B cell (primary cell): ENCODE results near the gene CACNA1H. TPM values are rescaled to one million over a fixed set of nuclear protein-coding genes. Genes with fewer than 3 reads are reported as not detected.

Source experiments
- ATAC-seq: fragments of 200-7000 bp; cut with Tn5 transposase; one replicate; pipeline ENCODE4 v1.10.0; 2021; ENCODE audit warnings: low read depth, mild to moderate bottlenecking, moderate number of reproducible peaks, moderate library complexity
- CTCF ChIA-PET: fragments of 350-600 bp; sonication (Branson Sonifier 250); formaldehyde crosslinking; loops from one replicate; lab custom pipeline; 2021; ENCODE audit warnings: antibody characterized with exemption, inconsistent platforms; lab: Charles Lee
- POLR2A ChIA-PET: fragments of 350-600 bp; sonication (Branson Sonifier 250); formaldehyde crosslinking; loops from one replicate; lab custom pipeline; 2021; ENCODE audit warnings: antibody characterized with exemption; lab: Charles Lee
- DNase-seq: peaks from one replicate; pipeline ENCODE4 v3.0.0; 2013
- H2AFZ ChIP-seq: 2 replicates; pipeline ENCODE4 v1.6.1; 2012; ENCODE audit warnings: mild to moderate bottlenecking, low read depth, low read length; ENCODE audit not compliant: insufficient read depth, poor library complexity, severe bottlenecking
- H3K27ac ChIP-seq, 2 donors: 1 replicate in 1 of 2; 2 replicates in 1 of 2; pipeline ENCODE4 v1.5.1; 2012 to 2013; ENCODE audit warnings: low read length in 2 of 2, mild to moderate bottlenecking in 2 of 2, moderate library complexity in 1 of 2
- H3K27me3 ChIP-seq, 4 experiments: fragments of 200-600 bp in 1 of 4; sonication (generic) in 1 of 4; replicated peaks in 1 of 4; 1 replicate in 2 of 4; 2 replicates in 2 of 4; pipeline versions ENCODE4 v1.6.1 to v1.7.0; 2013 to 2016; ENCODE audit warnings: low read length in 3 of 4, mild to moderate bottlenecking in 2 of 4, mixed read lengths in 1 of 4, moderate library complexity in 1 of 4; ENCODE audit not compliant: insufficient read depth in 4 of 4, control insufficient read depth in 3 of 4; ENCODE audit errors: control extremely low read depth in 1 of 4
- H3K36me3 ChIP-seq, 2 experiments: replicated peaks in 1 of 2; 1 replicate in 1 of 2; 2 replicates in 1 of 2; pipeline versions ENCODE4 v1.6.1 to v1.7.1; 2013; ENCODE audit warnings: low read length in 1 of 2; ENCODE audit not compliant: insufficient read depth in 2 of 2, control insufficient read depth in 1 of 2; ENCODE audit errors: control extremely low read depth in 1 of 2, extremely low read depth in 1 of 2
- H3K4me1 ChIP-seq, 2 donors: fragments of 200-600 bp in 1 of 2; sonication (generic) in 1 of 2; 1 replicate in 1 of 2; 2 replicates in 1 of 2; pipeline versions ENCODE4 v1.5.1 to v1.6.1; 2013 to 2017; ENCODE audit warnings: low read length in 2 of 2; ENCODE audit not compliant: control insufficient read depth in 2 of 2, insufficient read depth in 2 of 2
- H3K4me2 ChIP-seq: replicated peaks from 2 replicates; pipeline ENCODE3; 2012; ENCODE audit warnings: mild to moderate bottlenecking, low read depth, low read length; ENCODE audit not compliant: poor library complexity, severe bottlenecking
- H3K4me3 ChIP-seq, 5 experiments: fragments of 200-600 bp in 1 of 5; sonication (generic) in 1 of 5; 1 replicate in 3 of 5; 2 replicates in 2 of 5; pipeline versions ENCODE4 v1.5.1 to v1.7.0; 2011 to 2016; ENCODE audit warnings: low read length in 4 of 5, mild to moderate bottlenecking in 4 of 5, low read depth in 2 of 5, control low read depth in 1 of 5, moderate library complexity in 1 of 5; ENCODE audit not compliant: insufficient read depth in 1 of 5; ENCODE audit errors: control extremely low read depth in 1 of 5, extremely low read depth in 1 of 5
- H3K79me2 ChIP-seq: fragments of 200-600 bp; sonication (generic); one replicate; pipeline ENCODE4 v1.6.0; 2016; ENCODE audit warnings: low read length; ENCODE audit not compliant: control insufficient read depth, insufficient read depth
- H3K9ac ChIP-seq: fragments of 200-600 bp; sonication (generic); 2 replicates; pipeline ENCODE4 v1.6.1; 2017; ENCODE audit warnings: mild to moderate bottlenecking, low read length, moderate library complexity
- H3K9me3 ChIP-seq, 3 donors: one replicate each; pipeline versions ENCODE4 v1.6.1 to v1.7.1; 2013; ENCODE audit warnings: low read length in 2 of 3; ENCODE audit not compliant: control insufficient read depth in 2 of 3, insufficient read depth in 1 of 3; ENCODE audit errors: control extremely low read depth in 1 of 3
- H4K20me1 ChIP-seq: 2 replicates; pipeline ENCODE4 v1.6.0; 2012; ENCODE audit warnings: mild to moderate bottlenecking, low read length; ENCODE audit not compliant: insufficient read depth, control insufficient read depth, poor library complexity, severe bottlenecking
- H3K27ac Mint-ChIP-seq: one replicate; pipeline ENCODE4 v1.8.0; 2021; ENCODE audit warnings: mixed read lengths
- H3K27me3 Mint-ChIP-seq: one replicate; pipeline ENCODE4 v1.8.0; 2021; ENCODE audit warnings: mixed read lengths
- H3K4me1 Mint-ChIP-seq: one replicate; pipeline ENCODE4 v1.8.0; 2021; ENCODE audit warnings: mixed read lengths
- H3K4me3 Mint-ChIP-seq: one replicate; pipeline ENCODE4 v1.8.0; 2021; ENCODE audit warnings: mixed read lengths
- H3K9me3 Mint-ChIP-seq: one replicate; pipeline ENCODE4 v1.8.0; 2022; ENCODE audit warnings: mixed read lengths; ENCODE audit not compliant: insufficient read depth
- CTCF ChIP-seq: fragments of 200-600 bp; IDR thresholded peaks from one replicate; pipeline ENCODE4 v1.8.0; 2022; ENCODE audit warnings: antibody characterized with exemption, mild to moderate bottlenecking
- EZH2 ChIP-seq: IDR thresholded peaks from 2 replicates; pipeline ENCODE4 v1.6.1; 2012; ENCODE audit warnings: borderline replicate concordance, low read depth, mild to moderate bottlenecking, moderate library complexity, low read length; ENCODE audit not compliant: insufficient read depth, poor library complexity, severe bottlenecking
- WGBS: methylation state at CpG from one replicate; pipeline ENCODE4 v1.1.5; 2013; ENCODE audit warnings: missing lambda C conversion rate; ENCODE audit not compliant: insufficient coverage; 5-methylcytosine and 5-hydroxymethylcytosine counted together
- intact Hi-C: fragments of 100-400 bp; cut with micrococcal nuclease; formaldehyde crosslinking; loops from one replicate; pipeline ENCODE4 v1.10.0; 2022
- polyA plus RNA-seq: library from polyadenylated mRNA; depleted of rRNA; stranded (reverse); fragments of >200 nt; gene quantifications from 2 replicates; pipeline ENCODE4 v1.2.3, GENCODE V29; 2012
- total RNA-seq, 2 donors: library from RNA; stranded (reverse); fragments of 120-200 nt in 1 of 2; gene quantifications; 1 replicate in 1 of 2; 2 replicates in 1 of 2; pipeline versions ENCODE4 v1.2.3 to v1.2.4, GENCODE V29; 2013 to 2022

The CACNA1H gene
- total and polyA plus RNA-seq, 2 donors (not counting 1 experiment from before 2014, with no cell fraction given), result 0.05 to 0.10 TPM

GRCh38 chr16:1158456-1159324 lies 5.8 kb downstream of the CACNA1H start:
- Histone ChIP-seq H3K27me3 (peaks cover 0 to 36% (median 15%) of the 10 kb centered on the region in 4 experiments), H3K36me3 (no peaks in the 10 kb centered on the region), H4K20me1 (no peaks in the 10 kb centered on the region), H3K4me3 (no peak overlapping the region), H3K4me2 (no peak overlapping the region), H2AFZ (no peak overlapping the region), H3K79me2 (no peaks in the 10 kb centered on the region), H3K9me3 (peaks cover 0 to 12% (median 0%) of the 10 kb centered on the region in 3 donors), H3K4me1 (peaks cover 8 to 14% of the 10 kb centered on the region in 2 donors), H3K27ac (no peak overlapping the region), H3K9ac (no peak overlapping the region)
- H3K9me3 Mint-ChIP-seq, result no peaks in the 10 kb centered on the region
- H3K27ac Mint-ChIP-seq, result no peak overlapping the region
- DNase-seq (no peak), ATAC-seq (no peak)
- 64% methylated on average over 65 of the region's 65 CpGs for WGBS
- TF ChIP-seq EZH2, result no peak
- intact Hi-C loops, result no loop called here
- ChIA-PET CTCF (no interaction called here), POLR2A (no interaction called here)
- H3K4me3 Mint-ChIP-seq, result no peak overlapping the region
- H3K27me3 Mint-ChIP-seq, result peaks cover 7% of the 10 kb centered on the region
- H3K4me1 Mint-ChIP-seq, result peaks cover 1% of the 10 kb centered on the region

- no peak for DNase-seq
- H3K4me2 ChIP-seq, result no peak overlapping the region
- peaks cover 0 to 8% (median 0%) of the 10 kb centered on the region in 3 donors for H3K9me3 ChIP-seq
- H3K36me3 ChIP-seq, result no peaks in the 10 kb centered on the region
- no peaks in the 10 kb centered on the region for H3K9me3 Mint-ChIP-seq
- H3K27me3 ChIP-seq, result peaks cover 0 to 31% (median 12%) of the 10 kb centered on the region in 4 experiments
- ChIA-PET CTCF (no interaction called here), POLR2A (no interaction called here)
- H3K4me1 Mint-ChIP-seq, result peaks cover under 1% of the 10 kb centered on the region
- no peak for TF ChIP-seq CTCF
- no peak for TF ChIP-seq EZH2
- peaks cover 3 to 9% of the 10 kb centered on the region in 2 donors for H3K4me1 ChIP-seq
- no peaks in the 10 kb centered on the region for H3K79me2 ChIP-seq
- no peak overlapping the region for H2AFZ ChIP-seq
- peaks cover 7% of the 10 kb centered on the region for H3K27me3 Mint-ChIP-seq
- H3K27ac ChIP-seq, result no peak overlapping the region
- no peak for ATAC-seq
- no peaks in the 10 kb centered on the region for H4K20me1 ChIP-seq
- H3K9ac ChIP-seq, result no peak overlapping the region
- WGBS, result 65% methylated on average over 28 of the region's 28 CpGs
- no peak overlapping the region for H3K4me3 ChIP-seq
- H3K4me3 Mint-ChIP-seq, result no peak overlapping the region
- intact Hi-C loops, result no loop called here
- H3K27ac Mint-ChIP-seq, result no peak overlapping the region
Measured at GRCh38 chr16:1159325-1159972, 6.5 kb downstream of the CACNA1H start.
